Measurements from ENCODE around the gene ARHGAP33. TPM values are rescaled to one million over a fixed set of nuclear protein-coding genes. Genes with fewer than 3 reads are reported as not detected.

Gene ARHGAP33
- polyA plus RNA-seq, 2 of the 4 experiments (the other 2 are of a cell fraction) = 0.84 to 6.1 TPM

- no peak for TF ChIP-seq REST (IDR thresholded peaks at IDR 0.05)
- TF ChIP-seq HES2 (IDR thresholded peaks at IDR 0.05) = no peak
- no peak for TF ChIP-seq HOXB5 (CRISPR knock-in tag; IDR thresholded peaks at IDR 0.05)
- TF ChIP-seq MAX (IDR thresholded peaks at IDR 0.05) = no peak
- TF ChIP-seq HOXA7 (CRISPR knock-in tag; IDR thresholded peaks at IDR 0.05) = no peak
Observed at GRCh38 chr19:35818445-35818844, 43.1 kb downstream of the ARHGAP33 start (continued).

GRCh38 chr19:35822579-35822978 lies 47.2 kb downstream of the ARHGAP33 start:
- peak in 1 of 2 experiments; percentile 29 for DNase-seq (ENCODE audit: low read depth in 1 of 2, low spot score in 1 of 2)
- ChIA-PET POLR2A (interaction anchor here (0.6 kb wide), 1 partner anchor 23 kb away, joined by 4 read pairs; no protein-coding TSS in a partner anchor), CTCF (interaction anchor here (0.9 to 1.5 kb wide), 4 partner anchors 12 to 109 kb away, joined by 3 to 5 read pairs (median 4); no protein-coding TSS in a partner anchor)
- no peaks in the 10 kb centered on the region for H3K4me1 ChIP-seq
- no peak overlapping the region for H3K27ac ChIP-seq
- WGBS (ENCODE audit: missing lambda C conversion rate) = 34% methylated on average over 3 of the region's 3 CpGs
- TF ChIP-seq PBX3 (IDR thresholded peaks at IDR 0.05) = no peak
- no peak for TF ChIP-seq GATA3 (IDR thresholded peaks at IDR 0.05; ENCODE audit: borderline replicate concordance)
- TF ChIP-seq ZC3H11A (IDR thresholded peaks at IDR 0.05) = no peak
- no peak for TF ChIP-seq SMC3 (IDR thresholded peaks at IDR 0.05)
- TF ChIP-seq SREBF2 (IDR thresholded peaks at IDR 0.05) = no peak
- no peak for TF ChIP-seq E2F6 (IDR thresholded peaks at IDR 0.05; ENCODE audit: borderline replicate concordance, low read depth)
- no peak for TF ChIP-seq BCL3 (IDR thresholded peaks at IDR 0.05)
- no peak for TF ChIP-seq POLR2A (IDR thresholded peaks at IDR 0.05; ENCODE audit: low read length)
- no peak for TF ChIP-seq MAX (IDR thresholded peaks at IDR 0.05)
- no peak for TF ChIP-seq HOXA7 (CRISPR knock-in tag; IDR thresholded peaks at IDR 0.05)
- no peak for TF ChIP-seq POLR2AphosphoS2 (conservative IDR thresholded peaks at IDR 0.05; ENCODE audit: low read length)
- TF ChIP-seq BHLHE40 (IDR thresholded peaks at IDR 0.05; ENCODE audit: low read depth, low read length) = no peak
- no peak for TF ChIP-seq CBX2 (IDR thresholded peaks at IDR 0.05; ENCODE audit: borderline replicate concordance, low read depth)
- no peak for TF ChIP-seq HOXB13 (CRISPR knock-in tag; IDR thresholded peaks at IDR 0.05; ENCODE audit: low read depth)
- TF ChIP-seq HES2 (IDR thresholded peaks at IDR 0.05) = no peak
- TF ChIP-seq RAD21 (conservative IDR thresholded peaks at IDR 0.05 in 1 of 2, IDR thresholded peaks at IDR 0.05 in 1 of 2) = no peak
- no peak for FAIRE-seq
- peak; percentile 48 to 60; a peak in 4 of 6 replicates for ATAC-seq
- H3K4me2 ChIP-seq = no peak overlapping the region
- H3K4me3 ChIP-seq = no peak overlapping the region
- H3K9me3 ChIP-seq = no peaks in the 10 kb centered on the region

All from A549 (cell line).